H1 (cell line): ENCODE measurements around the gene LPAR4. TPM values are rescaled to one million over a fixed set of nuclear protein-coding genes. Genes with fewer than 3 reads are reported as not detected.

Source experiments
- E2F6 ChIP-seq: IDR thresholded peaks from 2 replicates; pipeline ENCODE4 v1.6.1; 2012; ENCODE audit warnings: inconsistent platforms
- JUND ChIP-seq: IDR thresholded peaks from 2 replicates; pipeline ENCODE4 v1.6.1; 2011; ENCODE audit warnings: mild to moderate bottlenecking, improper control_type of control experiment, low read length
- MAX ChIP-seq: IDR thresholded peaks from 2 replicates; pipeline ENCODE4 v1.6.1; 2012; ENCODE audit warnings: inconsistent platforms
- TAF1 ChIP-seq: IDR thresholded peaks from 2 replicates; pipeline ENCODE4 v1.6.1; 2011; ENCODE audit warnings: mild to moderate bottlenecking, low read depth, low read length
- TAF7 ChIP-seq: optimal IDR thresholded peaks from 2 replicates; pipeline ENCODE3; 2011; ENCODE audit warnings: low read depth, mild to moderate bottlenecking, inconsistent platforms, low read length, moderate library complexity, borderline replicate concordance
- polyA plus RNA-seq, 7 experiments: library from polyadenylated mRNA; depleted of rRNA in 3 of 7; stranded (reverse) in 5 of 7; unstranded in 2 of 7; fragments of >200 nt in 5 of 7; fragments of 200-250 nt in 2 of 7; gene quantifications; 1 replicate in 5 of 7; 2 replicates in 1 of 7; 4 replicates in 1 of 7; pipeline versions ENCODE4 v1.2.1 to v1.2.3, GENCODE V29; 2011 to 2013; ENCODE audit warnings: missing spikeins in 2 of 7, mixed read lengths in 2 of 7
- total RNA-seq: library from RNA; stranded (reverse); fragmentation: NEBNext Ultra II Directional; extraction: Animal tissue kit (Norgen Biotek cat#: 25700); gene quantifications from 2 replicates; pipeline ENCODE4 v1.2.1, GENCODE V29; 2021

Gene LPAR4
- total and polyA plus RNA-seq, 2 of the 8 experiments (the other 6 are each of a cell fraction or from before 2014, with no cell fraction given) = 7.6 to 16.3 TPM

GRCh38 chrX:78754917-78755316 is 7.4 kb downstream of the LPAR4 start (continued):
- TF ChIP-seq JUND (no peak), TAF7 (no peak), E2F6 (no peak), TAF1 (no peak), MAX (no peak)
